Measurements from ENCODE around the gene VPS33B. TPM values are rescaled to one million over a fixed set of nuclear protein-coding genes. Genes with fewer than 3 reads are reported as not detected.

Gene VPS33B
- total RNA-seq, 1 donor from 2014 or later = 14.3 TPM

GRCh38 chr15:90957031-90957790 lies 65.2 kb downstream of the VPS33B start:
- intact Hi-C loops (cut with DNase I) = no loop called here
- Histone ChIP-seq H3K27me3 (no peaks in the 10 kb centered on the region), H3K9me3 (no peaks in the 10 kb centered on the region), H3K36me3 (peaks cover 28% of the 10 kb centered on the region), H3K4me1 (peaks cover 21% of the 10 kb centered on the region), H3K27ac (no peak overlapping the region), H3K4me3 (peak overlapping the region; percentile 66)
- no peak for TF ChIP-seq CTCF (IDR thresholded peaks at IDR 0.05)
- ATAC-seq (peak; percentile 5), DNase-seq (no peak)

- Histone ChIP-seq H3K4me1 (peaks cover 21% of the 10 kb centered on the region), H3K9me3 (no peaks in the 10 kb centered on the region), H3K36me3 (peaks cover 29% of the 10 kb centered on the region), H3K4me3 (peak overlapping the region; percentile 66), H3K27me3 (no peaks in the 10 kb centered on the region), H3K27ac (no peak overlapping the region)
- ATAC-seq (peak; percentile 66), DNase-seq (peak; percentile 89)
- TF ChIP-seq CTCF (IDR thresholded peaks at IDR 0.05) = peak; percentile 95
- intact Hi-C loops (cut with DNase I) = no loop called here
Observed at GRCh38 chr15:90956274-90957030, 65.9 kb downstream of the VPS33B start.

GRCh38 chr15:90955624-90956273 lies 66.6 kb downstream of the VPS33B start:
- peaks cover 21% of the 10 kb centered on the region for H3K4me1 ChIP-seq
- no peak for DNase-seq
- no peaks in the 10 kb centered on the region for H3K9me3 ChIP-seq
- no peak for TF ChIP-seq CTCF (IDR thresholded peaks at IDR 0.05)
- no peaks in the 10 kb centered on the region for H3K27me3 ChIP-seq
- H3K27ac ChIP-seq = no peak overlapping the region
- H3K36me3 ChIP-seq = peaks cover 33% of the 10 kb centered on the region
- intact Hi-C loops (cut with DNase I) = no loop called here
- peak overlapping the region; percentile 81 for H3K4me3 ChIP-seq
- ATAC-seq = no peak

GRCh38 chr15:90954712-90955623 lies 67.4 kb downstream of the VPS33B start, which contains the start of gene RCCD1:
Gene RCCD1, plus strand, starts transcription at chr15:90954884. Its CDS starts 1,851 bp downstream, at chr15:90956735.
- no peaks in the 10 kb centered on the region for H3K9me3 ChIP-seq
- H3K27ac ChIP-seq = peak within 1 kb of the TSS; percentile 92
- TF ChIP-seq CTCF (IDR thresholded peaks at IDR 0.05) = no peak
- H3K4me3 ChIP-seq = peak within 1 kb of the TSS; percentile 81
- peak; percentile 94 for ATAC-seq
- peaks cover 38% of the 10 kb centered on the region for H3K36me3 ChIP-seq
- no peaks in the 10 kb centered on the region for H3K27me3 ChIP-seq
- DNase-seq = peak; percentile 98
- intact Hi-C loops (cut with DNase I) = no loop called here
- H3K4me1 ChIP-seq = peaks cover 21% of the 10 kb centered on the region

Data from upper lobe of right lung (tissue), 1 donor.